Mesodermal cell (in vitro differentiated cells): Measurements from ENCODE around the gene TSHZ1.

Experiments
- H3K27ac ChIP-seq: 2 replicates; pipeline ENCODE4 v1.7.0; 2013; ENCODE audit warnings: mild to moderate bottlenecking, low read depth, low read length, moderate library complexity; ENCODE audit not compliant: severe bottlenecking
- H3K36me3 ChIP-seq: 2 replicates; pipeline ENCODE4 v1.7.1; 2013; ENCODE audit warnings: mild to moderate bottlenecking, low read length, moderate library complexity; ENCODE audit not compliant: control insufficient read depth, insufficient read depth
- H3K4me1 ChIP-seq: one replicate; pipeline ENCODE4 v1.7.1; 2013; ENCODE audit warnings: mild to moderate bottlenecking, low read length; ENCODE audit not compliant: insufficient read depth, control insufficient read depth, poor library complexity, severe bottlenecking
- H3K4me3 ChIP-seq: 2 replicates; pipeline ENCODE4 v1.7.0; 2013; ENCODE audit warnings: low read length, control low read depth, mild to moderate bottlenecking; ENCODE audit not compliant: insufficient read depth, poor library complexity, severe bottlenecking; ENCODE audit errors: extremely low read depth
- H3K9me3 ChIP-seq: 2 replicates; pipeline ENCODE4 v1.7.1; 2013; ENCODE audit warnings: mild to moderate bottlenecking, low read length, moderate library complexity; ENCODE audit not compliant: control insufficient read depth
- WGBS, 2 experiments: methylation state at CpG; one replicate each; pipeline ENCODE4 v1.1.5; 2013; ENCODE audit warnings: missing lambda C conversion rate in 2 of 2; ENCODE audit not compliant: insufficient coverage in 2 of 2; 5-methylcytosine and 5-hydroxymethylcytosine counted together

TSHZ1 gene

GRCh38 chr18:75238786-75239185 lies 28.2 kb downstream of the TSHZ1 start:
- H3K4me1 ChIP-seq: peaks cover 7% of the 10 kb centered on the region
- no peak overlapping the region for H3K4me3 ChIP-seq
- no peak overlapping the region for H3K27ac ChIP-seq
- peaks cover 4% of the 10 kb centered on the region for H3K9me3 ChIP-seq
- H3K36me3 ChIP-seq: peaks cover 4% of the 10 kb centered on the region
- WGBS, 2 experiments: 94 to 96% methylated on average over 5 to 9 of the region's 10 CpGs

DNA sequence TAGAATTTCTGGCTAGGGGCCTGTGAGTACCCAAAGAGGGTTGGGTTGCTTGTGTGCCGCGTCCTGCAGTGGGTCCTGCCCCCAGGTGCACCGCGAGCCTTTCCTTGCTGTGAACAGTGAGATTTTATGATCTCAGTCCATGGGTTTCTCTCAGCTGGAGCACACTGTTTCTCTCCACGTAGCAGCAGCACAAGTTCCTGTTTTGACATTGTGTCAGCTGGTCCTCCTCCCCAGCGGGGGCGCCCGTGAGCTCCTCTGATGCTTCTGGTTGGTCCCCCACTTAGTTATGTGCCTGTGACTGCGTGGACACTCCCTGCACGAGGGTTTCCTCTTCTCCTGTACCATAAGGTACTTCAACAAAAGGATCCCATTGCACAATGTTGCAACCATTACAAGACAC lies 29.8 kb downstream of the TSHZ1 start:
- H3K4me3 ChIP-seq: no peak overlapping the region
- peaks cover 3% of the 10 kb centered on the region for H3K4me1 ChIP-seq
- H3K36me3 ChIP-seq: peaks cover 4% of the 10 kb centered on the region
- no peak overlapping the region for H3K27ac ChIP-seq
- H3K9me3 ChIP-seq: peaks cover 4% of the 10 kb centered on the region
- 89 to 95% methylated on average over 10 of the region's 10 CpGs for WGBS, 2 experiments

DNA sequence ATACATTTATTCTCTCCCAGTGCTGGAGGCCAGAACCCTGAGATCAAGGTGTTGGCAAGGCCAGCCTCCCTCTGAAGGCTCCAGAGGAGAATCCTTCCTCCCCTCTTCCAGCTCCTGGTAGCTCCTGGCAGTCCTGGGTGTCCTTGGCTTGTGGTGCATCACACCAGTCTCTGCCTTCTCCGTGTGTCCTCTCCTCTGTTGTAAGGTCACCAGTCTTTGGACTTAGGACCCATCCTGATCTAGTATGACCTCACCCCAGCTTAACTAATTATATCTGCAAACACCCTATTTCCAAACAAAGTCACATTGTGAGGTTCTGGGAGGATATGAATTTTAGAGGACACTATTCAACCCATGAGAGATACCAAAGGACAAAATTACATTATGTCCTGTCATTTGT lies 31.1 kb downstream of the TSHZ1 start:
- no peak overlapping the region for H3K4me3 ChIP-seq
- no peak overlapping the region for H3K27ac ChIP-seq
- peaks cover 4% of the 10 kb centered on the region for H3K9me3 ChIP-seq
- peaks cover 4% of the 10 kb centered on the region for H3K36me3 ChIP-seq
- H3K4me1 ChIP-seq: peaks cover 3% of the 10 kb centered on the region
- 100% methylated on average over 1 of the region's 1 CpG for WGBS, 2 experiments

GRCh38 chr18:75244351-75245313 lies 34.0 kb downstream of the TSHZ1 start:
- H3K27ac ChIP-seq: no peak overlapping the region
- H3K36me3 ChIP-seq: peaks cover 4% of the 10 kb centered on the region
- H3K4me1 ChIP-seq: no peaks in the 10 kb centered on the region
- peaks cover 4% of the 10 kb centered on the region for H3K9me3 ChIP-seq
- H3K4me3 ChIP-seq: no peak overlapping the region
- 83 to 90% methylated on average over 16 to 17 of the region's 19 CpGs for WGBS, 2 experiments

- H3K4me3 ChIP-seq: no peak overlapping the region
- 97% methylated on average over 9 to 10 of the region's 10 CpGs for WGBS, 2 experiments
- no peak overlapping the region for H3K27ac ChIP-seq
Observed at GRCh38 chr18:75246721-75247610, 36.4 kb downstream of the TSHZ1 start.

GRCh38 chr18:75247611-75248421 lies 37.2 kb downstream of the TSHZ1 start:
- no CpG with 5 or more reads among the region's 8 CpGs for WGBS, 2 experiments
- H3K36me3 ChIP-seq: no peaks in the 10 kb centered on the region
- H3K4me3 ChIP-seq: no peak overlapping the region
- H3K9me3 ChIP-seq: no peaks in the 10 kb centered on the region
- H3K4me1 ChIP-seq: no peaks in the 10 kb centered on the region
- H3K27ac ChIP-seq: no peak overlapping the region

More at GRCh38 chr18:75246721-75247610, 36.4 kb downstream of the TSHZ1 start:
- Histone ChIP-seq H3K36me3 (no peaks in the 10 kb centered on the region), H3K9me3 (no peaks in the 10 kb centered on the region), H3K4me1 (no peaks in the 10 kb centered on the region)

DNA sequence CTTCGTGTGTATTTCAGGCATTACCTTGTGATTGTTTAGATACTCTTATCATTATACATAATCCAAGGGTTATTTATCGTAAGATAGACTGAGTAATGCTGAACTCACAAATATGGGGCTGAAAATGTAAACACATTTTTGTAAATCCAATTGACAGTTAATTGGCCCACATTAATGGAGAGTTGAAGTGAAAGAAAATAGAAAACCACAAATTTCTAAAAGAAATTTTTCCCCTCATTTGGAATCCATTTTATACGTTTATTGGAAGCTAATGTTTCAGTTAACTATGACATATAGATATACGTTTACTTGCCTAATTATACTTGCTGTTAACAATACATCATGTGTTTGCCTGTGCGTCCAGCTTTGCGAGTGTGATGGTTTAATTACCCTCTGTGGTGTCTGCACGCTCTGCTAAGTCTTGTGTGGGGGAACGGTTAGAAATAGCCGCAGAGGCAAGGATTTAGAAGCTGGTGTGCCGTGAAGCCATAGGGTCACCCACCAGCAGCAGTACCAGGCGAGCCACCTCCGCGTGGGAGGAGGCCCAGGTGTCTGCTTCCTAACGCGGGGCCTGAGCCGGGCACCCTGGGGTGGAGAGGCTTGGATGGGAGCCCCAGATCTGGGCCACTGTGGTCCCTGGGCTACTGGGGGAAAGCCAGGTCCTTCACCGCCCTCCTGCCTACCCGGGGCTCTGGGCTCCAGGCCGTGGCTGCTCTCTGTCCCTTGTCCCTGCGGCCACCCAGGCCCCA lies 38.0 kb downstream of the TSHZ1 start:
- no peaks in the 10 kb centered on the region for H3K4me1 ChIP-seq
- no peak overlapping the region for H3K27ac ChIP-seq
- H3K4me3 ChIP-seq: no peak overlapping the region
- WGBS, 2 experiments: 89 to 92% methylated on average over 7 to 14 of the region's 20 CpGs
- no peaks in the 10 kb centered on the region for H3K36me3 ChIP-seq
- H3K9me3 ChIP-seq: no peaks in the 10 kb centered on the region

GRCh38 chr18:75249175-75249518 lies 38.5 kb downstream of the TSHZ1 start:
- Histone ChIP-seq H3K27ac (no peak overlapping the region), H3K36me3 (no peaks in the 10 kb centered on the region), H3K4me3 (no peak overlapping the region), H3K9me3 (no peaks in the 10 kb centered on the region), H3K4me1 (no peaks in the 10 kb centered on the region)
- WGBS, 2 experiments: 96 to 100% methylated on average over 4 of the region's 9 CpGs

- Histone ChIP-seq H3K4me3 (no peak overlapping the region), H3K4me1 (no peaks in the 10 kb centered on the region)
- WGBS, 2 experiments: 90 to 97% methylated on average over 10 to 11 of the region's 18 CpGs
Observed at GRCh38 chr18:75249672-75250470, 39.3 kb downstream of the TSHZ1 start.

More at GRCh38 chr18:75249672-75250470, 39.3 kb downstream of the TSHZ1 start:
- Histone ChIP-seq H3K27ac (no peak overlapping the region), H3K9me3 (no peaks in the 10 kb centered on the region), H3K36me3 (no peaks in the 10 kb centered on the region)
